ENCODE results near the gene PLA2G7. TPM values are rescaled to one million over a fixed set of nuclear protein-coding genes. Genes with fewer than 3 reads are reported as not detected.
A peak's percentile ranks its signal among the peaks of the same experiment; 100 is the strongest.

PLA2G7 gene
- total and polyA plus RNA-seq, 2 of the 4 experiments (the other 2 are of a cell fraction): not detected

DNA sequence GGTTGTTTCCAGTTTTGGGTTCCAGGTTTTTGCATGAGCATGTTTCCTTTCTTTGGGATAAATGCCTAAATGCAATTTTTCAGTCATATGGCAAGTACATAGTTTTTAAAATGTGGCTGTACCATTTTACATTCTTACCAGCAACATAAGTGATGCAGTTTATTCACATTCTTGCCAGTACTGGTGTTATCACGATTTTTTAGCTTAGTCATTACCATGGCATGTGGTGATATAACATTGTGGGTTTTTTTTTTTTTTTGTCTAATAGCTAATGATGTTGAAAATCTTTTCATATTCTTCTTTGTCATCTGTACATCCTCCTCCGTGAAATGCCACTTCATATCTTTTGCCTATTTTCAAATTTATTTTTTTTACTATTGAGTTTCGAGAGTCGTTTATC, 50.4 kb downstream of the PLA2G7 start:
- no peak overlapping the region for H3K27ac ChIP-seq (ENCODE audit: insufficient read depth, low read length)
- BruUV-seq (replicated peaks): no TSS peak
- TF ChIP-seq FOS (IDR thresholded peaks at IDR 0.05; ENCODE audit: low read depth, low read length) (no peak), CHD1 (IDR thresholded peaks at IDR 0.05; ENCODE audit: low read depth, low read length) (no peak), MXI1 (IDR thresholded peaks at IDR 0.05; ENCODE audit: borderline replicate concordance, low read depth, low read length) (no peak), MAZ (IDR thresholded peaks at IDR 0.05; ENCODE audit: borderline replicate concordance, low read depth, low read length) (no peak), NFE2L2 (IDR thresholded peaks at IDR 0.05; ENCODE audit: low read depth, low read length) (no peak)
- TF ChIP-seq, protein P1, sequence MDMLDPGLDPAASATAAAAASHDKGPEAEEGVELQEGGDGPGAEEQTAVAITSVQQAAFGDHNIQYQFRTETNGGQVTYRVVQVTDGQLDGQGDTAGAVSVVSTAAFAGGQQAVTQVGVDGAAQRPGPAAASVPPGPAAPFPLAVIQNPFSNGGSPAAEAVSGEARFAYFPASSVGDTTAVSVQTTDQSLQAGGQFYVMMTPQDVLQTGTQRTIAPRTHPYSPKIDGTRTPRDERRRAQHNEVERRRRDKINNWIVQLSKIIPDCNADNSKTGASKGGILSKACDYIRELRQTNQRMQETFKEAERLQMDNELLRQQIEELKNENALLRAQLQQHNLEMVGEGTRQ (IDR thresholded peaks at IDR 0.05; ENCODE audit: low read depth, low read length): no peak
- TF ChIP-seq, protein P2, sequence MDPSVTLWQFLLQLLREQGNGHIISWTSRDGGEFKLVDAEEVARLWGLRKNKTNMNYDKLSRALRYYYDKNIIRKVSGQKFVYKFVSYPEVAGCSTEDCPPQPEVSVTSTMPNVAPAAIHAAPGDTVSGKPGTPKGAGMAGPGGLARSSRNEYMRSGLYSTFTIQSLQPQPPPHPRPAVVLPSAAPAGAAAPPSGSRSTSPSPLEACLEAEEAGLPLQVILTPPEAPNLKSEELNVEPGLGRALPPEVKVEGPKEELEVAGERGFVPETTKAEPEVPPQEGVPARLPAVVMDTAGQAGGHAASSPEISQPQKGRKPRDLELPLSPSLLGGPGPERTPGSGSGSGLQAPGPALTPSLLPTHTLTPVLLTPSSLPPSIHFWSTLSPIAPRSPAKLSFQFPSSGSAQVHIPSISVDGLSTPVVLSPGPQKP (IDR thresholded peaks at IDR 0.05; ENCODE audit: borderline replicate concordance, low read depth, low read length): no peak
- no peaks in the 10 kb centered on the region for H3K9me1 ChIP-seq (ENCODE audit: insufficient read depth, low read length)
- no peak overlapping the region for H3K14ac ChIP-seq (replicated peaks; ENCODE audit: low read depth, low read length)
- intact Hi-C loops (cut with micrococcal nuclease): no loop called here
- no peak overlapping the region for H3K9ac ChIP-seq (ENCODE audit: low read depth, low read length)
- ATAC-seq (ENCODE audit: low read depth) (peak; percentile 46; the same call in 1 of the 2 replicates), DNase-seq (peak; percentile 44)
- H3K23ac ChIP-seq (ENCODE audit: low read depth, low read length): no peak overlapping the region
- no peak overlapping the region for H3K4me3 ChIP-seq (ENCODE audit: insufficient read depth, low read depth, low read length)
- no peaks in the 10 kb centered on the region for H4K20me1 ChIP-seq (ENCODE audit: insufficient read depth, low read length)
- H2BK5ac ChIP-seq (ENCODE audit: low read depth, low read length, poor library complexity, severe bottlenecking): no peak overlapping the region
- no peak overlapping the region for H4K5ac ChIP-seq (ENCODE audit: low read depth, low read length)
- H2BK20ac ChIP-seq (ENCODE audit: low read depth, low read length): no peak overlapping the region
- H3K4me1 ChIP-seq (ENCODE audit: control insufficient read depth, insufficient read depth, low read length): no peaks in the 10 kb centered on the region
- H2AFZ ChIP-seq (replicated peaks; ENCODE audit: low read length, poor library complexity): no peak overlapping the region
- H3K36me3 ChIP-seq (ENCODE audit: control insufficient read depth, insufficient read depth, low read length): no peaks in the 10 kb centered on the region
- WGBS, 2 experiments (ENCODE audit: extremely low coverage in 2 of 2, insufficient read length in 1 of 2): no CpG with 5 or more reads among the region's 4 CpGs
- H2AK5ac ChIP-seq (ENCODE audit: low read depth, low read length): no peak overlapping the region
- no peak overlapping the region for H3K4ac ChIP-seq (ENCODE audit: low read depth, low read length)
- no peaks in the 10 kb centered on the region for H3K79me1 ChIP-seq (ENCODE audit: low read depth in 1 of 2, low read length in 2 of 2)
- dilution Hi-C loops (cut with HindIII; ENCODE audit: low sequenced_read_pairs, unreplicated experiment): no loop called here
- H4K8ac ChIP-seq (ENCODE audit: low read depth in 2 of 2, low read length in 2 of 2): no peak overlapping the region
- no peak overlapping the region for H3K56ac ChIP-seq (ENCODE audit: extremely low read depth, insufficient read depth, low read length)
- no peak overlapping the region for H2BK120ac ChIP-seq (ENCODE audit: low read depth, low read length)
- no peaks in the 10 kb centered on the region for H3K9me3 ChIP-seq (ENCODE audit: control insufficient read depth, insufficient read depth, low read length)
- no peak overlapping the region for H2AK9ac ChIP-seq (replicated peaks; ENCODE audit: low read depth, low read length, poor library complexity)
- no peak overlapping the region for H3K18ac ChIP-seq (ENCODE audit: low read depth, low read length)
- H4K91ac ChIP-seq (ENCODE audit: insufficient read depth, low read depth, low read length): no peak overlapping the region
- H3K4me2 ChIP-seq (ENCODE audit: low read depth, low read length): no peak overlapping the region
- ChIA-PET POLR2A (ENCODE audit: unreplicated experiment) (interaction anchor here (0.6 kb wide), 1 partner anchor 22 kb away, joined by 3 read pairs; no protein-coding TSS in a partner anchor), CTCF (no interaction called here)
- no peak overlapping the region for H2BK15ac ChIP-seq (ENCODE audit: low read depth, low read length)
- no peaks in the 10 kb centered on the region for H3K27me3 ChIP-seq (ENCODE audit: control insufficient read depth, insufficient read depth, low read length)
- in situ Hi-C loops (cut with MboI; ENCODE audit: low sequenced_read_pairs): no loop called here

Data from IMR-90 (cell line).